Esophagus squamous epithelium (tissue), 5 donors: ENCODE results near the gene CFAP206. TPM values are rescaled to one million over a fixed set of nuclear protein-coding genes. Genes with fewer than 3 reads are reported as not detected.

Experiments
- DNase-seq: peaks from one replicate; lab custom pipeline; 2025; lab: John Stamatoyannopoulos, UW
- H3K27ac ChIP-seq, 4 donors: fragments of 200-600 bp; sonication (generic); one replicate each; pipeline ENCODE4 v1.5.1; 2016 to 2019; ENCODE audit warnings: mild to moderate bottlenecking in 1 of 4
- H3K27me3 ChIP-seq, 4 donors: fragments of 200-600 bp; sonication (generic); 1 replicate in 3 of 4; 2 replicates in 1 of 4; pipeline versions ENCODE4 v1.5.1 to v1.6.0; 2017 to 2021; ENCODE audit warnings: antibody characterized with exemption in 1 of 4
- H3K36me3 ChIP-seq, 3 donors: fragments of 200-600 bp; sonication (generic); one replicate each; pipeline ENCODE4 v1.5.1; 2016 to 2019
- H3K4me1 ChIP-seq, 3 donors: fragments of 200-600 bp; sonication (generic); one replicate each; pipeline ENCODE4 v1.5.1; 2017 to 2019
- H3K4me3 ChIP-seq, 4 donors: fragments of 200-600 bp; sonication (generic); 1 replicate in 3 of 4; 2 replicates in 1 of 4; pipeline ENCODE4 v1.5.1; 2016 to 2019; ENCODE audit warnings: mild to moderate bottlenecking in 2 of 4, moderate library complexity in 1 of 4
- H3K9me3 ChIP-seq, 3 donors: fragments of 200-600 bp; sonication (generic); one replicate each; pipeline ENCODE4 v1.5.1; 2016 to 2019
- POLR2A ChIP-seq, 4 donors: fragments of 450-650 bp; IDR thresholded peaks; one replicate each; pipeline ENCODE4 v1.6.1; 2017; ENCODE audit warnings: antibody characterized with exemption in 4 of 4, mild to moderate bottlenecking in 4 of 4, moderate library complexity in 3 of 4
- whole genome bisulfite sequencing, 2 donors: methylation state at CpG; one replicate each; pipeline ENCODE4 v1.1.5; 2018; 5-methylcytosine and 5-hydroxymethylcytosine counted together
- intact Hi-C: fragments of 100-400 bp; cut with DNase I; formaldehyde crosslinking; loops from one replicate; pipeline ENCODE4 v1.15.0; 2022
- total RNA-seq, 4 donors: library from RNA; depleted of rRNA; stranded (reverse); fragments of >200 nt; gene quantifications; one replicate each; pipeline ENCODE4 v1.1.0, GENCODE V29; 2016
- TF ChIP-seq, protein P1 (sequence below), 6 experiments: fragments of 450-650 bp in 4 of 6; fragments of 200-600 bp in 2 of 6; sonication (generic) in 2 of 6; IDR thresholded peaks; one replicate each; pipeline ENCODE4 v1.5.1; 2016 to 2019; ENCODE audit warnings: antibody characterized with exemption in 6 of 6, mild to moderate bottlenecking in 4 of 6, moderate library complexity in 4 of 6
- donor health status: DM: yes; HTN: yes; CAD: no.

Gene CFAP206
- total RNA-seq, 4 donors from 2014 or later = 0.26 TPM; not detected in 3

DNA sequence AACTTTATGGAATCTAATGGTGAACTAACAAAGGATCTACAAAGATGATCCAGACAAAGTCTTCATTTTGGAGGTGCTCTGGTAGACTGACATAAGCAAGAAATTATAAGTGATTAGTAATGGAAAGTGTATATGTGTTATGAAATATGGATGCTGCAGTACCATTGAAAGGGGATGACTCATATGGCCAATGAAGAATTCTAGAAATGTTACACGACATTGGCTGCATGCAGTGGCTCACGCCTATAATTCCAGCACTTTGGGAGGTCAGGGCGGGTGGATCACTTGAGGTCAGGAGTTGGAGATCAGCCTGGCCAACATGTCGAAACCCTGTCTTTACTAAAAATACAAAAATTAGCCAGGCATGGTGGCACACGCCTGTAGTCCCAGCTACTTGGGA lies 23.5 kb downstream of the CFAP206 start:
- no peaks in the 10 kb centered on the region for H3K9me3 ChIP-seq
- DNase-seq = no peak
- H3K36me3 ChIP-seq = no peaks in the 10 kb centered on the region
- H3K27me3 ChIP-seq = no peaks in the 10 kb centered on the region
- intact Hi-C loops = no loop called here
- no peak overlapping the region for H3K27ac ChIP-seq
- TF ChIP-seq POLR2A (IDR thresholded peaks at IDR 0.05) = no peak
- TF ChIP-seq, protein P1, sequence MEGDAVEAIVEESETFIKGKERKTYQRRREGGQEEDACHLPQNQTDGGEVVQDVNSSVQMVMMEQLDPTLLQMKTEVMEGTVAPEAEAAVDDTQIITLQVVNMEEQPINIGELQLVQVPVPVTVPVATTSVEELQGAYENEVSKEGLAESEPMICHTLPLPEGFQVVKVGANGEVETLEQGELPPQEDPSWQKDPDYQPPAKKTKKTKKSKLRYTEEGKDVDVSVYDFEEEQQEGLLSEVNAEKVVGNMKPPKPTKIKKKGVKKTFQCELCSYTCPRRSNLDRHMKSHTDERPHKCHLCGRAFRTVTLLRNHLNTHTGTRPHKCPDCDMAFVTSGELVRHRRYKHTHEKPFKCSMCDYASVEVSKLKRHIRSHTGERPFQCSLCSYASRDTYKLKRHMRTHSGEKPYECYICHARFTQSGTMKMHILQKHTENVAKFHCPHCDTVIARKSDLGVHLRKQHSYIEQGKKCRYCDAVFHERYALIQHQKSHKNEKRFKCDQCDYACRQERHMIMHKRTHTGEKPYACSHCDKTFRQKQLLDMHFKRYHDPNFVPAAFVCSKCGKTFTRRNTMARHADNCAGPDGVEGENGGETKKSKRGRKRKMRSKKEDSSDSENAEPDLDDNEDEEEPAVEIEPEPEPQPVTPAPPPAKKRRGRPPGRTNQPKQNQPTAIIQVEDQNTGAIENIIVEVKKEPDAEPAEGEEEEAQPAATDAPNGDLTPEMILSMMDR (IDR thresholded peaks at IDR 0.05) = no peak
- WGBS, 2 donors = 59 to 78% methylated on average over 5 of the region's 5 CpGs
- H3K4me1 ChIP-seq = no peaks in the 10 kb centered on the region
- H3K4me3 ChIP-seq = no peak overlapping the region

DNA sequence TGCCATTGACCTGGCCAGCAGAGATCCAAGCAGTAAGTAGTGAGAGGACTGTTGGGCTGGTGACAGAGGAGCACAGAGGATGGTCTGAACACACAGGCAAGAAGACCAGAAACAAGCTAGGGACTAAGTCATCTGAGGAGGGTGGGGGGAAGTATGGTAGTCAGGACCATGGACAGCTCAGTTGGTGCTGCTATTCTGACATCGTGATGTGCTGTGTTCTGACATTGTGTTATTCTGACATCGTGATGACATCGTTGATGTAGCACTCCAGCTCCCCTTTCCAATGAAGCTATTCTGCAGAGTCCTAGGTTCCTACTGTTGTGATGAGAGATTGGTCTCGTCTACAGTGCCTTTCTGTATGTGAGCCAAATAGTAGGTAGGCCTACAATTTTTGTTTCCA lies 28.7 kb downstream of the CFAP206 start:
- no peak for DNase-seq
- Histone ChIP-seq H3K27me3 (no peaks in the 10 kb centered on the region), H3K36me3 (no peaks in the 10 kb centered on the region), H3K4me1 (no peaks in the 10 kb centered on the region), H3K27ac (no peak overlapping the region), H3K4me3 (no peak overlapping the region), H3K9me3 (no peaks in the 10 kb centered on the region)
- WGBS, 2 donors = 26 to 38% methylated on average over 4 of the region's 4 CpGs
- intact Hi-C loops = no loop called here
- no peak for TF ChIP-seq POLR2A (IDR thresholded peaks at IDR 0.05)
- TF ChIP-seq, protein P1 (IDR thresholded peaks at IDR 0.05) = no peak

DNA sequence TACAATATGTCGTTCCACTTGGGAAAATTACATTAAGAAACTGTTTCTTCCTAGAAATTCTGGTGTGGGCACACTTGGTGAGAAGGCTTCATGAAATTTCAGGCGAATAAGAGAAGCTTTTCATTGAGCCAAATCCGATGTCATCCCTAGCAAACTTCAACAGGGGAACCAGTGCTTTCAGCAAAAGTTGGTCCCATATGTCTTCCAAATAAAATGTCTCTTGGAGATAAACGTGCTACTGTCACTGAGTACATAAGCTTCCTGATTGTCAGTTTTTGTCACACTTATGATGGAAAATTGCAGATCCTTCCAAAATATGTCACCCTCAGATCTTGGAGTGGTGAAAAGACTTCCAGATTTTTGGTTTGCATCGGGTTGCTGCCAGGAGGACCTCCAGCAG lies 33.9 kb downstream of the CFAP206 start:
- intact Hi-C loops = no loop called here
- no peak for TF ChIP-seq POLR2A (IDR thresholded peaks at IDR 0.05)
- TF ChIP-seq, protein P1 (IDR thresholded peaks at IDR 0.05) = no peak
- Histone ChIP-seq H3K9me3 (no peaks in the 10 kb centered on the region), H3K27ac (no peak overlapping the region), H3K4me1 (no peaks in the 10 kb centered on the region), H3K36me3 (no peaks in the 10 kb centered on the region), H3K27me3 (no peaks in the 10 kb centered on the region), H3K4me3 (no peak overlapping the region)
- no peak for DNase-seq
- WGBS, 2 donors = 70 to 74% methylated on average over 5 of the region's 5 CpGs

DNA sequence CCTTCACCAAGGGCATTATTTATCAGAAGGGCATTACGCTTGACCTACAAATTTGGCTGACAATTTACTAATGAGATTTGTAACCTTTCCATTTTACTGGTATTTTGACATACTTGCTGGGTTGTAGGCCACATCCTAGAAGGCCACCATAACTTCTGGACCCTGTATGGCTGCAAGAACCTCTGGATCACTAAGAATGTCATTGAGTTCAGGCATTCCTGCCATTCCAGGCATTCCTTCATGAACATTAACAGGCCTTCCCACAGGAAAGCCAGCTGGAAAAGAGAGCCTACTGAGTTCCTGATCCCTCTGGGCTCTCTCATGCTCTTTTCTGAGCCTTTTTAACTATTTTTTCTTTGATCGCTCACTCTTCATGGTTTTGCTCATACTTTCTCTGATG lies 36.6 kb downstream of the CFAP206 start:
- no peak overlapping the region for H3K4me3 ChIP-seq
- no peaks in the 10 kb centered on the region for H3K9me3 ChIP-seq
- no peak overlapping the region for H3K27ac ChIP-seq
- TF ChIP-seq, protein P1 (IDR thresholded peaks at IDR 0.05) = no peak
- TF ChIP-seq POLR2A (IDR thresholded peaks at IDR 0.05) = no peak
- no peaks in the 10 kb centered on the region for H3K36me3 ChIP-seq
- 95 to 100% methylated on average over 2 of the region's 2 CpGs for WGBS, 2 donors
- H3K27me3 ChIP-seq = no peaks in the 10 kb centered on the region
- H3K4me1 ChIP-seq = no peaks in the 10 kb centered on the region
- DNase-seq = no peak
- intact Hi-C loops = no loop called here

DNA sequence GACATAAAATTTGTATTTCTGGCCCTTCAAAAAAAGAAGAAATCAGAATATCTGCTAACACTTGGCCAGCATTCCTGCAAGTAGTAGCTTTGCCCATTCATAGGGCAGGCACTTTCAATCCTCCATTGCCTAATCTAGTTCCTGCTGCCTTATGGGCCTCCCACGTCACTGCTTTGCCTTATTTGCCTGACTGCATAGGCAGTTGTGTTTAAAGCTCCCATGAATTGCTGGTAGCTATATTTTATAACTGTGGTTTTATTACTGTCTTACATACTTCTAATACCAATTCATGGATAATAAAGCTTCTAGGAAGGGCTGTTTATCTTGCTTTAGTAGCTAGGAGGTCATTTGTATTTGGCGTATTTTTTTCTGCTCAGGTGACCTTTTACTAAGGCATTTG lies 57.3 kb downstream of the CFAP206 start:
- Histone ChIP-seq H3K4me3 (no peak overlapping the region), H3K4me1 (no peaks in the 10 kb centered on the region), H3K36me3 (no peaks in the 10 kb centered on the region), H3K9me3 (no peaks in the 10 kb centered on the region), H3K27ac (no peak overlapping the region), H3K27me3 (no peaks in the 10 kb centered on the region)
- intact Hi-C loops = no loop called here
- DNase-seq = no peak
- WGBS, 2 donors = 77% methylated on average over 2 of the region's 2 CpGs
- TF ChIP-seq POLR2A (IDR thresholded peaks at IDR 0.05) = no peak
- TF ChIP-seq, protein P1 (IDR thresholded peaks at IDR 0.05) = no peak
